IMR-90 (cell line): ENCODE data around the gene DPF3. TPM values are rescaled to one million over a fixed set of nuclear protein-coding genes. Genes with fewer than 3 reads are reported as not detected.
A peak's percentile ranks its signal among the peaks of the same experiment; 100 is the strongest.

Source experiments
- ATAC-seq: fragments of 200-7000 bp; cut with Tn5 transposase; 2 replicates; pipeline ENCODE4 v1.9.1; 2020; ENCODE audit warnings: low read depth, mild to moderate bottlenecking, moderate library complexity
- BruUV-seq: library from RNA; stranded (reverse); fragments of 400-500 nt; replicated peaks from 2 replicates; lab custom pipeline; 2021; lab: Mats Ljungman, UMichigan
- CTCF ChIA-PET: fragments of 300-600 bp; formaldehyde crosslinking; extraction: SDS; loops from one replicate; lab custom pipeline; 2021; ENCODE audit warnings: antibody characterized with exemption; lab: Yijun Ruan, JAX
- POLR2A ChIA-PET: fragments of 300-600 bp; sonication (Branson Sonifier 250); formaldehyde crosslinking; loops from one replicate; lab custom pipeline; 2022; ENCODE audit warnings: antibody characterized with exemption; ENCODE audit not compliant: unreplicated experiment; lab: Charles Lee
- DNase-seq: peaks from one replicate; pipeline ENCODE4 v3.0.0; 2013
- H2AFZ ChIP-seq: replicated peaks from 2 replicates; pipeline ENCODE3; 2013; ENCODE audit warnings: low read length, mild to moderate bottlenecking; ENCODE audit not compliant: poor library complexity
- H2AK5ac ChIP-seq: 2 replicates; pipeline ENCODE4 v1.6.1; 2013; ENCODE audit warnings: low read depth, low read length, inconsistent platforms
- H2AK9ac ChIP-seq: replicated peaks from 2 replicates; pipeline ENCODE3; 2013; ENCODE audit warnings: mild to moderate bottlenecking, low read depth, low read length, moderate library complexity; ENCODE audit not compliant: poor library complexity
- H2BK120ac ChIP-seq: 2 replicates; pipeline ENCODE4 v1.6.1; 2013; ENCODE audit warnings: low read depth, low read length, inconsistent platforms
- H2BK15ac ChIP-seq: 3 replicates; pipeline ENCODE4 v1.6.1; 2013; ENCODE audit warnings: low read depth, low read length, inconsistent platforms
- H2BK20ac ChIP-seq: 2 replicates; pipeline ENCODE4 v1.6.1; 2013; ENCODE audit warnings: low read depth, mild to moderate bottlenecking, inconsistent platforms, low read length, moderate library complexity
- H2BK5ac ChIP-seq: 2 replicates; pipeline ENCODE4 v1.6.1; 2013; ENCODE audit warnings: mild to moderate bottlenecking, low read depth, low read length, inconsistent platforms; ENCODE audit not compliant: poor library complexity, severe bottlenecking
- H3K14ac ChIP-seq: replicated peaks from 2 replicates; pipeline ENCODE4 v1.6.1; 2013; ENCODE audit warnings: low read depth, low read length, inconsistent platforms
- H3K18ac ChIP-seq: 2 replicates; pipeline ENCODE4 v1.6.1; 2013; ENCODE audit warnings: low read depth, low read length, control low read depth
- H3K23ac ChIP-seq: 2 replicates; pipeline ENCODE4 v1.6.1; 2013; ENCODE audit warnings: low read depth, low read length, inconsistent platforms
- H3K27ac ChIP-seq: 2 replicates; pipeline ENCODE4 v1.5.1; 2013; ENCODE audit warnings: mild to moderate bottlenecking, control low read depth, low read length; ENCODE audit not compliant: insufficient read depth
- H3K27me3 ChIP-seq: 2 replicates; pipeline ENCODE4 v1.6.1; 2013; ENCODE audit warnings: low read length; ENCODE audit not compliant: control insufficient read depth, insufficient read depth
- H3K36me3 ChIP-seq: 2 replicates; pipeline ENCODE4 v1.6.1; 2013; ENCODE audit warnings: low read length, mixed read lengths; ENCODE audit not compliant: control insufficient read depth, insufficient read depth
- H3K4ac ChIP-seq: 2 replicates; pipeline ENCODE4 v1.6.1; 2013; ENCODE audit warnings: low read depth, low read length, inconsistent platforms
- H3K4me1 ChIP-seq: 2 replicates; pipeline ENCODE4 v1.6.1; 2013; ENCODE audit warnings: low read length, mixed read lengths; ENCODE audit not compliant: control insufficient read depth, insufficient read depth
- H3K4me2 ChIP-seq: 2 replicates; pipeline ENCODE4 v1.6.1; 2013; ENCODE audit warnings: low read depth, mild to moderate bottlenecking, control low read depth, low read length, moderate library complexity
- H3K4me3 ChIP-seq: 2 replicates; pipeline ENCODE4 v1.5.1; 2013; ENCODE audit warnings: low read depth, mild to moderate bottlenecking, control low read depth, low read length, moderate library complexity; ENCODE audit not compliant: insufficient read depth
- H3K56ac ChIP-seq: 2 replicates; pipeline ENCODE4 v1.6.1; 2013; ENCODE audit warnings: low read length, inconsistent platforms; ENCODE audit not compliant: insufficient read depth; ENCODE audit errors: extremely low read depth
- H3K79me1 ChIP-seq, 2 experiments: 2 replicates each; pipeline ENCODE4 v1.6.1; 2013; ENCODE audit warnings: low read length in 2 of 2, inconsistent platforms in 1 of 2, low read depth in 1 of 2
- H3K9ac ChIP-seq: 2 replicates; pipeline ENCODE4 v1.6.1; 2013; ENCODE audit warnings: low read depth, low read length, control low read depth
- H3K9me1 ChIP-seq: 2 replicates; pipeline ENCODE4 v1.6.1; 2013; ENCODE audit warnings: low read length, inconsistent platforms; ENCODE audit not compliant: insufficient read depth
- H3K9me3 ChIP-seq: 2 replicates; pipeline ENCODE4 v1.6.1; 2013; ENCODE audit warnings: low read length; ENCODE audit not compliant: control insufficient read depth, insufficient read depth
- H4K20me1 ChIP-seq: 2 replicates; pipeline ENCODE4 v1.6.1; 2013; ENCODE audit warnings: low read length, inconsistent platforms; ENCODE audit not compliant: insufficient read depth
- H4K5ac ChIP-seq: 2 replicates; pipeline ENCODE4 v1.6.1; 2013; ENCODE audit warnings: mild to moderate bottlenecking, low read depth, low read length, control low read depth
- H4K8ac ChIP-seq, 2 experiments: 2 replicates each; pipeline ENCODE4 v1.6.1; 2013; ENCODE audit warnings: low read depth in 2 of 2, low read length in 2 of 2, control low read depth in 1 of 2, inconsistent platforms in 1 of 2
- H4K91ac ChIP-seq: 2 replicates; pipeline ENCODE4 v1.6.1; 2013; ENCODE audit warnings: low read depth, low read length, inconsistent platforms; ENCODE audit not compliant: insufficient read depth
- BHLHE40 ChIP-seq: fragments of 150-350 bp; IDR thresholded peaks from 2 replicates; pipeline ENCODE4 v1.6.1; 2016; ENCODE audit warnings: mild to moderate bottlenecking, low read depth, low read length
- CEBPB ChIP-seq: IDR thresholded peaks from 2 replicates; pipeline ENCODE4 v1.6.1; 2012; ENCODE audit warnings: low read depth, low read length, improper control_type of control experiment
- CHD1 ChIP-seq: IDR thresholded peaks from 2 replicates; pipeline ENCODE4 v1.6.1; 2012; ENCODE audit warnings: low read depth, low read length, improper control_type of control experiment
- CTCF ChIP-seq: conservative IDR thresholded peaks from 2 replicates; pipeline ENCODE4 v1.5.1; 2012; ENCODE audit warnings: mild to moderate bottlenecking, low read depth, low read length, improper control_type of control experiment
- ELK1 ChIP-seq: fragments of 150-350 bp; IDR thresholded peaks from 2 replicates; pipeline ENCODE4 v1.6.1; 2016; ENCODE audit warnings: low read depth, mild to moderate bottlenecking, low read length, moderate library complexity, borderline replicate concordance
- FOS ChIP-seq: fragments of 150-350 bp; IDR thresholded peaks from 2 replicates; pipeline ENCODE4 v1.6.1; 2016; ENCODE audit warnings: low read depth, low read length
- MAFK ChIP-seq: IDR thresholded peaks from 2 replicates; pipeline ENCODE4 v1.6.1; 2012; ENCODE audit warnings: low read depth, low read length, improper control_type of control experiment
- MAZ ChIP-seq: IDR thresholded peaks from 2 replicates; pipeline ENCODE4 v1.6.1; 2012; ENCODE audit warnings: low read depth, mild to moderate bottlenecking, low read length, improper control_type of control experiment, moderate library complexity, borderline replicate concordance
- MXI1 ChIP-seq: IDR thresholded peaks from 2 replicates; pipeline ENCODE4 v1.6.1; 2012; ENCODE audit warnings: low read depth, mild to moderate bottlenecking, low read length, moderate library complexity, borderline replicate concordance
- NFE2L2 ChIP-seq: fragments of 150-350 bp; IDR thresholded peaks from 2 replicates; pipeline ENCODE4 v1.6.1; 2016; ENCODE audit warnings: low read depth, mild to moderate bottlenecking, low read length
- POLR2A ChIP-seq: IDR thresholded peaks from 2 replicates; pipeline ENCODE4 v1.6.1; 2012; ENCODE audit warnings: mild to moderate bottlenecking, low read depth, low read length
- RAD21 ChIP-seq: IDR thresholded peaks from 2 replicates; pipeline ENCODE4 v1.6.1; 2012; ENCODE audit warnings: low read length, improper control_type of control experiment
- RCOR1 ChIP-seq: IDR thresholded peaks from 2 replicates; pipeline ENCODE4 v1.6.1; 2012; ENCODE audit warnings: mild to moderate bottlenecking, low read length, improper control_type of control experiment; ENCODE audit not compliant: insufficient replicate concordance
- RFX5 ChIP-seq: IDR thresholded peaks from 2 replicates; pipeline ENCODE4 v1.8.0; 2012; ENCODE audit warnings: low read depth, mild to moderate bottlenecking, low read length, moderate library complexity
- SMC3 ChIP-seq: fragments of 150-350 bp; IDR thresholded peaks from 2 replicates; pipeline ENCODE4 v1.6.1; 2016; ENCODE audit warnings: low read depth, mild to moderate bottlenecking, antibody characterized with exemption, low read length, moderate library complexity
- USF2 ChIP-seq: fragments of 150-350 bp; IDR thresholded peaks from 2 replicates; pipeline ENCODE4 v1.6.1; 2017; ENCODE audit warnings: mild to moderate bottlenecking, antibody characterized with exemption, low read length, low read depth
- WGBS, 2 experiments: methylation state at CpG; one replicate each; pipeline versions ENCODE4 v1.1.5 to v1.1.7; 2013; ENCODE audit warnings: missing lambda C conversion rate in 2 of 2; ENCODE audit not compliant: insufficient read length in 1 of 2; ENCODE audit errors: extremely low coverage in 2 of 2; 5-methylcytosine and 5-hydroxymethylcytosine counted together
- dilution Hi-C: fragments of 300-500 bp; cut with HindIII; formaldehyde crosslinking; loops from one replicate; pipeline ENCODE4 v1.14.3; 2018; ENCODE audit warnings: low sequenced_read_pairs; ENCODE audit not compliant: unreplicated experiment
- in situ Hi-C: fragments of 300-500 bp; cut with MboI; formaldehyde crosslinking; loops from 3 replicates; pipeline ENCODE4 v1.14.3; 2019; ENCODE audit warnings: low sequenced_read_pairs, inconsistent platforms, mixed read lengths
- intact Hi-C: fragments of 100-400 bp; cut with micrococcal nuclease; formaldehyde crosslinking; loops from 2 replicates; pipeline ENCODE4 v1.10.0; 2022
- polyA plus RNA-seq, 3 experiments: library from polyadenylated mRNA; depleted of rRNA; stranded (reverse); fragments of >200 nt; gene quantifications; 2 replicates each; pipeline ENCODE4 v1.2.3, GENCODE V29; 2012; ENCODE audit warnings: low replicate concordance in 1 of 3
- total RNA-seq: library from RNA; depleted of rRNA; stranded (reverse); fragments of >200 nt; gene quantifications from 2 replicates; pipeline ENCODE4 v1.2.3, GENCODE V29; 2012

Gene DPF3
- total and polyA plus RNA-seq, 2 of the 4 experiments (the other 2 are of a cell fraction) = 30.5 to 32.8 TPM

GRCh38 chr14:72732022-72732780, 161.7 kb downstream of the DPF3 start:
- Histone ChIP-seq H3K18ac (no peak overlapping the region), H2BK15ac (no peak overlapping the region), H3K56ac (no peak overlapping the region), H3K9me1 (peaks cover 17% of the 10 kb centered on the region), H3K36me3 (peaks cover 17% of the 10 kb centered on the region), H2BK20ac (no peak overlapping the region), H4K8ac (no peak overlapping the region), H4K5ac (no peak overlapping the region), H3K14ac (no peak overlapping the region), H2AK5ac (peak overlapping the region; percentile 27; the same call in 1 of the 2 replicates), H3K4me2 (no peak overlapping the region), H2BK5ac (no peak overlapping the region), H3K4me3 (no peak overlapping the region), H4K91ac (no peak overlapping the region), H4K20me1 (no peaks in the 10 kb centered on the region), H3K9me3 (no peaks in the 10 kb centered on the region), H3K9ac (no peak overlapping the region), H2BK120ac (no peak overlapping the region), H3K4ac (peak overlapping the region; percentile 7; the same call in 1 of the 2 replicates), H3K79me1 (peaks cover 3 to 24% of the 10 kb centered on the region in 2 experiments; a peak in 3 of 4 replicates), H3K27ac (no peak overlapping the region), H3K27me3 (no peaks in the 10 kb centered on the region), H2AFZ (no peak overlapping the region), H2AK9ac (no peak overlapping the region), H3K4me1 (peaks cover 5% of the 10 kb centered on the region), H3K23ac (no peak overlapping the region)
- intact Hi-C loops = no loop called here
- dilution Hi-C loops = no loop called here
- ATAC-seq (no peak), DNase-seq (no peak)
- CTCF ChIA-PET = no interaction called here
- in situ Hi-C loops = no loop called here
- BruUV-seq = no TSS peak
- POLR2A ChIA-PET = no interaction called here
- TF ChIP-seq ELK1 (no peak), POLR2A (no peak), RFX5 (no peak), RCOR1 (no peak), MAZ (no peak), NFE2L2 (no peak), MXI1 (no peak), CHD1 (no peak), CTCF (no peak), CEBPB (no peak), USF2 (no peak), MAFK (no peak), FOS (no peak), BHLHE40 (no peak), RAD21 (no peak), SMC3 (no peak)
- no CpG with 5 or more reads among the region's 16 CpGs for WGBS, 2 experiments
